Skin of body (tissue), 2 donors: ENCODE measurements around the gene LRFN4. TPM values are rescaled to one million over a fixed set of nuclear protein-coding genes. Genes with fewer than 3 reads are reported as not detected.

Source experiments
- DNase-seq: peaks from one replicate; lab custom pipeline; 2025; lab: John Stamatoyannopoulos, UW
- total RNA-seq: library from RNA; depleted of rRNA; stranded (reverse); fragments of >200 nt; gene quantifications from one replicate; pipeline ENCODE4 v1.2.3, GENCODE V29; 2014

LRFN4 gene
- total RNA-seq, 1 donor from 2014 or later = 5.5 TPM

DNA sequence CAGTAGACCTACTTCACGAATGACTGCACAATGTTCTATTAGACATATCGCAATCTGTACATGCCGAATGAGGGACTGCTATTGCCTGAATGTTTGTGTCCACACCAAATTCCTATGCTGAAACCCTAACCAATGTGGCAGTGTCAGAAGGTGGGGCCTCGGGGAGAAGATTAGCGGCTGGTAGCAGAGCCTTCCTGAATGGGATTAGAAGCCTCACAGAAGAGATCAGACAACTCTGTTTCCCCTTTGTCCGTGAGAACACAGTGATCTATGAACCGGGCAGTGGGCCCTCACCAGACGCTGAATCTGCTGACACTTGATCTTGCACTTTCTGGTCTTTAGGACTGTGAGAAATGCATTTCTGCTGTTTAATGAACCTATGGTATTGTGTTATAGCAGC lies 33.1 kb downstream of the LRFN4 start:
- no peak for DNase-seq

DNA sequence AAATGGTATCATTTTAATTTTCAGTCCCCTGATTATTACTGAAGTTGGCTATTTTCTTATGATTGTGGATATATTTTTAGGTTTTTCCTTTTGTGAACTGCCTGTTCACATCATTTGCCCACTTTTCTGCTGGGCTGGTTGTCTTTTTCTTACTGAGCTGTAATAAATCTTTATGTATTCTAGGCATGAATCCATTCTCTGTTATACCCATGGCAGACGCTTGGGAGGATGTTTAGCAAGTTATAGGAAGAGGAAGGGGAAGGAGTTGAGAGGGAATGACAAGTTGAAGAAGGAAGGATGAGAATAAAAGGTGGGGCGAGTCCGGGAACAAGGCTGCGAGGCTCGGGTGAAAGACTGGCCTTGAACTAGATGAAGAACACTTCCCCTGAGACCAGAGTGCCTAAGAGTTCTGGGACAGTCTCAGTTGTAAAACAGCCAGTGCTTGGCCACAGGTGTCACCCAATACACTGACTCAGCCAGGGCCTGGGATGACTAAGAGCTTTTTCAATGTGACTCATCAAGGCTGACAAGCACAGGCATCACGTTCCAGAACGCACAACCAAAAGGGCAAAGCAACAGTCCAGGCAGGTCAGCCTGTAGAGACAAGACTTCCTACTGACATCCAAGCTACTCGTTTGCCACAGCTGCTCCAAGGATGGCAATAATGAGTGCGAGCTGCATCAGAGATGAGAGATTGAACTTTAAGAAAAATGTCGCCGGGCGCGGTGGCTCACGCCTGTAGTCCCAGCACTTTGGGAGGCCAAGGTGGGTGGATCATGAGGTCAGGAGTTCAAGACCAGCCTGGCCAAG lies 35.2 kb downstream of the LRFN4 start:
- no peak for DNase-seq

DNA sequence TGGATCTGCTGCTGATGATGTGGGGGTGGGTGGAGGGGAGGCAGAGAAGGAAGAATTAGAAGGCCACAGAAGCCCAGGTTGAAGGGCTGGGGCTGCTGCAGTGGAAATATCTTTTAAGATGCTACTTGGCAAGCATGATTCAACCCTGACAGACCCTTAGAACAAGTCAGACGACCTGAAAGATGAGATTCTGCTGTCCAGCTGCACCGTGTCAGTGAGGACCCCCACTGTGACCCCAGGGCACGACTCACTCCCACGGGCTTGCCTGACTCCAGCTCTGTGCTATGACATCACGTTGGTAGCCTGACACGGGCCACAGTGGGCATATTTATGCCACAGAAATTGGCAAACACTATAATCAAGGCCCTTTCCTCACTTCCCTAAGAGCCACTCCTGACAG lies 36.0 kb downstream of the LRFN4 start:
- no peak for DNase-seq

DNA sequence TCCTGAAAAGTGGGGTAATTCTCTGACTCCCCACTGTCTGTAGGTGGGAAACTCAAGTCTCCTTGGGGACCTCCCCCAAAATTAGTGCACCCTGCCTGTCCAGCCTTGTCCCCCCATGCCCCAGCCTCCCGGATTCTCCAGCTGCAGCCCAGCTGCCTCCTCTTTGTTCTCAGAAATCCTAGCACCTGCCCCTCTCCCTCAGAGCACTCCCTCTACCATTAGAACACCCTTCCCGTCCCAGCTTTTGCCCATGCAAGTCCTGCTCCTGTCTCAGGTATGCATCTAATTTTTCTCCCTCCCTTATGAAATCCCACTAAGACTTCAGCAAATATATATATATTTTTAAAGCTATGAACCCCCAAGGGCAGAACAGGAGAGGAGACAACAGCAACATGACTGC lies 37.3 kb downstream of the LRFN4 start:
- no peak for DNase-seq

DNA sequence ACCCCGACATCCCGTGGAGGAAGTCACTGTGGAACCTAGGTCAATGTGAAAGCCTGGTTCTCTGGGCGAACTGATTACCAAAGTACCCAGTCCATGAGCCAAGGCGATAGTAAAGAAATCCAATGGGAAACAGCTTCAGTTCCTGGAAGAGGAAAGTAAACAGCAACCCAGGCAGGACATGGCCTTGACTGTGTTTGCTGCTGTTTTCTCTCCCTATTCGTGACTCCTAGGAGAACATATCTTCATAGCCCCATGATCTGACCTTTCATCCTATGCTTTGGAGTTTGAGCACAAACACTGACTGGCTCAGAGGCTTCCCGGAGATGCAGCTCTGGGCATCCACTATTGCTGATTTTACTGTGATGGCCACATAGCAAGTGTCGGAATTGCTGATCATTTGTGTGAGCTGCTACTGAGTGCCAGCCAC lies 45.1 kb downstream of the LRFN4 start:
- DNase-seq = no peak

DNA sequence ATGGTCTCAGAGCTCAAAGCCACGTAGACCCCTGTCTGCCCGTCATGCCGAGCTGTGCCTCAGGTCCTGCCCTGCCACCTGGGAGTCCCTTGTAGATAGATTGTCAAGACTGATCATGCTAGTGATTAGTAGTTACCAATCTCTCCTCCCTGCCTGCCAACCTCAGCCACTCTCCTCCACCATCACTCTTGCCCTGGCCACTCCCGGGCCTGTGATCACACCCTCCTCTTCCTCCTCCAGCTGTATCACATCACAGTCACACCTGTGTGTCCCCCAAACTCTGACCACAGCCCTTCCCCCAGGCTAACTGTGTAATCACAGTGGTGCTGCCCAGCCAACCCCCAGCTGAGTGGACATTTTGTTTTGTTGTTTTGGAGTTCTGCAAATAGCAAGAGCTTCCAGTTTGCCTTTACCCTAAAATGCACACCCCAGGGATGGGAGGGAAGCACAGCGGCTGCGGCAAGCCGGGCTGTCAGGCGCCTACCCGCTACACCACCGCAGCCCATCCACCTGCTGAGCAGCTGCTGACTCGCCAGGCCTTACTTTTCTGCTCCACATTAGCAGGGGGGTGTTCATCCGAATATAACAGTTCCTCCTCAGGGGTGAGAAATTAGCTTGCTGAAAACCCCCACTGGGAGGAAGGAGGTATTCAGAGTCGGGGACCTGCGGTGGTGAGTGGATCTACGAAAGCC lies 45.8 kb downstream of the LRFN4 start:
- no peak for DNase-seq

DNA sequence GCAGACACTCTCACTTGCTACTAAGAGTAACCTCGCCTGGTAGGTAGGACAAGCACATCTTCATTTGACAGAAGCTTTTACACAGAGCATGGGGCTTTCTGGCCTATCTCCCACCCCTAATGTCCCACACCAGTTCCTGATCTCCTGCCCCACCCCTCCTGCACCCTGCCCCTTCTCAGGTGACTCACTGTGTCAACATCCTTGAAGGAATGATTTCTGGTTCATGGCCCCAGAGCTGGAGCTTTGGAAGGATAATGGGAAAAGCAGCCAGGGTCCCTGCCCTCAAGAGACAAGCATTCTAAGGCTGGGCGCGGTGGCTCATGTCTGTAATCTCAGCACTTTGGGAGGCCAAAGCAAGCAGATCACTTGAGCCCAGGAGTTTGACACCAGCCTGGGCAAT lies 47.2 kb downstream of the LRFN4 start:
- DNase-seq = no peak

DNA sequence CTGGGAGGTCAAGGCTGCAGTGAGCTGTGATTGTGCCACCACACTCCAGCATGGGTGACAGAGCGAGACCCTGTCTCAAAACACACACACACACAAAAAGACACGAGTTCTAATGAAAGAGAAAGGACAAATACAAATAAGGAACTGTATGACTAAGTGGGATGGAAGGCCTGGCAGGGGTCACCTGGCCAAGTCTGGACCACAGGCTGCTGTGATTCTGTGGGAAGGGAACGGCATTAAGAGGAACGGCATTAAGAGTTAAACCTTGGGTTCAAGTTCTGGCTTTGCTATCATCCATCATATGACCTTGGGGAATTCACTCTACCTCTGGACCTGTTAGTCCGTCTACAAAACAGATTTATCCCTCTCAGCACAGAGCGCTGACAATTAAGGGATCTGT lies 47.7 kb downstream of the LRFN4 start:
- no peak for DNase-seq

DNA sequence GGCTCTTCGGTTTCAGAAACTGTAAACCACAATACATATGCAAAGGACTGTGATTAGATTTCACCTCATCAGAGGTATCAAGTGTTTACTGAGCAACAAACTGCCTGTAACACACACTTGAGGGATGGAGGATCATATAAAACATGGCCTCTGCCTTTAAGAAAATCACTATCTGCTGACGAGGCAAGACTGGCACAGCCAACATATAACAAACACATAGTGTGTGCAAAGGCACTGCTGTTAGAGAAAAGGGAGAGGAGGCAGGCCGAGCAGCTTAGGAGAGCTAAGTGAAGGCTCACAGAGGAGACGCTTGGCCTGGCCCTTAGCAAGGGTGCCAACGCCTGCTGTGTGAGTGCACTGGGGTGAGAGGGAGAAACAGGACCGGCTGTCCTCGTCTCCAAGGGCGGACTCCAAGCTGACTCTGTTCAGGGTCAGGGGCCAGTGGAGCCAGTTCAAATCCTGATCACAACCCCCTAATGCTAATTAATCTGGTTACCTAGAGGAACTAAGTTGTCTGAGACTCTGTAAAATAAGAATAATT lies 48.2 kb downstream of the LRFN4 start:
- DNase-seq = no peak

DNA sequence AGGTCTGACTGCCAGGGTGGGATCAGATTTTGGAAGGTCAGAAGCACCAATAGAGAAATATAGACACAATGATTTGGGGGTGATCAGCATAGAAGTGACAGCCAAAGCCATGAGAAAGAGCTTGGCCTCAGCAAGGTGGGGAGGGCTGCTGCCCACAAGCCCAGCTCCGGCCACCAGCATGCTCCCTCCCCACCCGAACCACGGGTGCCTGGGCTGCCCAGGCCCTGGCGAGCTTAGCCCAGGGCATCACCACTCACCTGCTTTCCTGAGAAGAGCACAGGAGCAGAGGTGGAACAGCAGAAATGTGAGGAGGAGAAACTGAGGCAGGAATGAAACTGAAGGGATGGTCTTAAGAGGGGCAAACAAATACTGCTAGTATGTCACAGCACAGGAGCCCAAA lies 48.8 kb downstream of the LRFN4 start:
- DNase-seq = no peak

DNA sequence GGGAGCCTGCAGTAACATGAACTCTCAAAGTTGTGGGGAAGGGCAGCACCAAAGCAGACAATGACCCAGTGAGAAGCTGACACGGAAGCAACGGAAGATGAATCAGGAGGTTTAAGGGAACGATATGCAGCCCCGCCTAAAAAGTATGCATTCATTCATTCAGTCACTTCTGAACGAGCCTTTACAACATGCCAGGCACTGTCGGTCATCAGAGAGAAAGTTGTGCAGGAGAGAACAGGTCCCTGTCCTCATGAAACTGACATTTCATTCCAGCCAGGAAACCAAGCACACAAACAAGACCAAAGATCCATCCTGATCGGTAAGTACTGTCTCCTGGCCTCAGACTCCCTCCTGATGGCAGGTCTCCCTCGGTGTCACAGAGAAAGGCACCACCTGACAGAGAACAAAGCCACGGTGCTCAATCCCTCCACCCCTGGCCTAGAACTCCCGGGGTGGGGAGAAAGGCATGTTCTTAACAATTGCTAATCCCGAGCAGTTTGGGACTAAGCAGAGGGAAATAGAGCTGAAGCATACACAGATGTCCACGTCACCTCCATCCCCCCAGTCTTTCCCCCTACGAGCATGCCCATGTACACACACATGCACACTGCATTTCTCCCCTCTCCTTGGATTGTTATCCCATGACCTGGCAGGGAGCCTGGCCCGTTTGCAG lies 49.3 kb downstream of the LRFN4 start:
- DNase-seq = no peak

DNA sequence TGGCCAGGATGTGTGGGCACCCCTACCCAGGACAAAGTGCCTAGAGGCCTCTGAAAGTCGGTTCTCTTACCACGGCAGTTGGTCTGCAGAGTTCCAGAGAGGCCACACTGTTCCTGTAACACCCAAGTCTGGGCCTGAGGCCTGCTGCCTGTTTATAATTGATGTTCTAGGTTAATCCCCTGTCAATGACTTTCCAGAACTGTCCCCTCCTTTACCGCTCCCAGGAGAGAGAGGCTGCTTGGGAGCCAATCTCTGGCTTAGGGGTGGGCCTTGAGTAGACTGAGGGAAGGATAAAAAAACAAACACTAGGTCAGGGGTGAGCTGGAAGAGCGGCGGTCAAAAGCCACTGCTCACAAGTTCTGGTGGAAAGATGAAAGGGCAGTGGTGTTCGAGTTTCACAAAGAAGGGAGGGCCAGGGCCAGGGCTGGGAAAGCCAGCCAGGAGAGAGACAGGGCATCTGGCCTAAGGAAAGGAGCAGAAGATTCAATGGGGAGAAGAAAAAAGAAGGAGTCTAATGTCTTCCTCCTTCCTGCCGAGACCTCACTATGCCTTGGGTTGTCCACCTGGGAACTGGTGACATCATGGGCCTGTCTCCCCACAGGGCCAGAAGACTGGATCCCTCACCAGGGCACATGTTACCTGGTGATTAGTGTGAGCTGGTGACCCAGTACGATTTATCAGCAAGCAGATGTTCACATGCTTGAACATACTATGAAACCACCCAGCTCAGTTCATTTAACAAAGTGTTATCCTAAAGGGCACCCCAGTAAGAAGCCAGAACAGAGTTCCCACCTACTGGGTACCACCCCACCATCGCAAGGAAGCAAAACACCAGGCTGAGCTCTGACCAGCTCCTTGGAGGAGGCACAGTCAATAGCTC lies 51.1 kb downstream of the LRFN4 start:
- no peak for DNase-seq

DNA sequence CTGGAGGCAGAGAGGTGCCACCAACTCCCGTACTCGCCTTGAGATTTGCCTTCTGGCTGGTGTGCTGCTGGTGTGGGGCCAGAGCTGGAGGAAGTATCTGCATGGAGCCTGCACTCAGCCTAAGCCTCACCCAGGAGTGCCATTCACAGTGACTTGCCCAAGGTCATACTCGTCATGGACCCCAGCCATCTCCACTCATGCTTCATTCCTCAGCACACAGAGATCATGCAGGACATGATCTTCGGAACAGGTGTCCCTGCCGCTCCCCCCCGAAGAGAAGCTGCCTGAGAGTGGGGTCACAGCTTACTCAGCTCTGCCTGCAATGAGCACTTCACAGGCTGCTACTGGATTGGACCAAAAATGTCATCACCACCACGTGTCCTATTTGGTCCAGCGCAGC lies 52.3 kb downstream of the LRFN4 start:
- DNase-seq = no peak

DNA sequence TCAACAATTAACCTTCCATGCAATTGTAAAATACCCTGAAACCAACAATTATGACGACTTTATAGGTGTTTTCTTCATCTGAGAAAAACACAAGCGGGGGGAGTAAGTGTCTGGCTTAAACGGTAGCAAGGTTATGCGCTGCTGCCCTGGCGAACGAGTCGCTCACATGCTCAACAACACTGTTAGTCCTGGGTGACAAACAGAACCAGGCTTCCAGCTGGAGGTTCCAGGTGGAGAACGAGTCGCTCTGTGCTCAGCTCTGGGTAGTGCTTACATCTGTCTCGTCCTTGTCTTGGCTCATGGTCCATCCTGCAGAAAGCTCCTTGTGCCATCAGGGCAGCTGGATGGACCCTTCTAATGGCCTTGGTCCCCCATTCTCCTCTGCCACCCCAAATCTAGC lies 53.2 kb downstream of the LRFN4 start:
- DNase-seq = no peak

Other genes with a start within 250 kb of the LRFN4 start
- 33.3 TPM for gene RBM14, start 240.4 kb upstream of the LRFN4 start, total RNA-seq
- 82.4 TPM for gene RBM4, start 218.4 kb upstream of the LRFN4 start, total RNA-seq
- gene RBM4B, start 179.2 kb upstream of the LRFN4 start, total RNA-seq = 21.5 TPM
- 73.2 TPM for gene SPTBN2, start 127.8 kb upstream of the LRFN4 start, total RNA-seq
- 15.4 TPM for gene RCE1, start 13.6 kb upstream of the LRFN4 start, total RNA-seq
- 33.1 TPM for gene PC, start 101.3 kb downstream of the LRFN4 start, total RNA-seq
- gene C11orf86, start 118.2 kb downstream of the LRFN4 start, total RNA-seq = not detected
- 1.3 TPM for gene SYT12, start 166.1 kb downstream of the LRFN4 start, total RNA-seq
- gene RHOD, start 199.8 kb downstream of the LRFN4 start, total RNA-seq = 11.7 TPM